Measurements from ENCODE around the gene EIF3J.

GRCh38 chr15:44554934-44555723, 18.2 kb downstream of the EIF3J start:
- TF ChIP-seq CTCF (IDR thresholded peaks at IDR 0.05) (no peak), POLR2AphosphoS5 (IDR thresholded peaks at IDR 0.05) (no peak)
